Peyer's patch (tissue), 4 donors: ENCODE data around the gene UBE2M. TPM values are rescaled to one million over a fixed set of nuclear protein-coding genes. Genes with fewer than 3 reads are reported as not detected.
"Not testable (repeated sequence)": the region's sequence is repeated elsewhere in the genome, so short reads cannot be mapped to it uniquely, and the experiment has no call there.

Experiments
- DNase-seq, 3 donors: peaks; one replicate each; pipeline ENCODE4 v3.0.0-alpha.2; 2017 to 2019
- H3K27ac ChIP-seq, 4 donors: fragments of 200-600 bp; sonication (generic); one replicate each; pipeline ENCODE4 v1.5.1; 2016 to 2019
- H3K27me3 ChIP-seq, 2 donors: fragments of 200-600 bp; sonication (generic); one replicate each; pipeline ENCODE4 v1.5.1; 2019
- H3K36me3 ChIP-seq, 3 donors: fragments of 200-600 bp; sonication (generic); one replicate each; pipeline ENCODE4 v1.5.1; 2016 to 2019
- H3K4me1 ChIP-seq, 4 donors: fragments of 200-600 bp; sonication (generic); one replicate each; pipeline ENCODE4 v1.5.1; 2016 to 2019
- H3K4me3 ChIP-seq, 4 donors: fragments of 200-600 bp; sonication (generic); 1 replicate in 3 of 4; 2 replicates in 1 of 4; pipeline ENCODE4 v1.5.1; 2016 to 2019; ENCODE audit warnings: mild to moderate bottlenecking in 1 of 4
- H3K9me3 ChIP-seq, 4 donors: fragments of 200-600 bp; sonication (generic); one replicate each; pipeline ENCODE4 v1.5.1; 2016 to 2019; ENCODE audit warnings: mild to moderate bottlenecking in 1 of 4
- POLR2A ChIP-seq, 2 donors: fragments of 450-650 bp; IDR thresholded peaks; one replicate each; pipeline ENCODE4 v1.5.1; 2017; ENCODE audit warnings: antibody characterized with exemption in 2 of 2, mild to moderate bottlenecking in 2 of 2, moderate library complexity in 2 of 2
- total RNA-seq, 4 donors: library from RNA; depleted of rRNA; stranded (reverse); fragments of >200 nt; gene quantifications; one replicate each; pipeline ENCODE4 v1.1.0, GENCODE V29; 2016
- TF ChIP-seq, protein P1 (sequence below), 6 experiments: fragments of 450-650 bp in 4 of 6; fragments of 200-600 bp in 2 of 6; sonication (generic) in 1 of 6; IDR thresholded peaks; one replicate each; pipeline ENCODE4 v1.5.1; 2017 to 2019; ENCODE audit warnings: antibody characterized with exemption in 6 of 6, mild to moderate bottlenecking in 3 of 6, moderate library complexity in 1 of 6

The UBE2M gene
- total RNA-seq, 4 donors from 2014 or later = 10.2 to 37.1 (median 18.5) TPM

- peak in 2 of 3 donors; percentile 13 to 40 for DNase-seq
- Histone ChIP-seq H3K4me1 (peaks cover 0 to 10% (median 8%) of the 10 kb centered on the region in 4 donors), H3K9me3 (no peaks in the 10 kb centered on the region), H3K27me3 (no peaks in the 10 kb centered on the region), H3K36me3 (peaks cover 0 to 21% (median 0%) of the 10 kb centered on the region in 3 donors), H3K27ac (no peak overlapping the region), H3K4me3 (no peak overlapping the region)
- TF ChIP-seq, protein P1, sequence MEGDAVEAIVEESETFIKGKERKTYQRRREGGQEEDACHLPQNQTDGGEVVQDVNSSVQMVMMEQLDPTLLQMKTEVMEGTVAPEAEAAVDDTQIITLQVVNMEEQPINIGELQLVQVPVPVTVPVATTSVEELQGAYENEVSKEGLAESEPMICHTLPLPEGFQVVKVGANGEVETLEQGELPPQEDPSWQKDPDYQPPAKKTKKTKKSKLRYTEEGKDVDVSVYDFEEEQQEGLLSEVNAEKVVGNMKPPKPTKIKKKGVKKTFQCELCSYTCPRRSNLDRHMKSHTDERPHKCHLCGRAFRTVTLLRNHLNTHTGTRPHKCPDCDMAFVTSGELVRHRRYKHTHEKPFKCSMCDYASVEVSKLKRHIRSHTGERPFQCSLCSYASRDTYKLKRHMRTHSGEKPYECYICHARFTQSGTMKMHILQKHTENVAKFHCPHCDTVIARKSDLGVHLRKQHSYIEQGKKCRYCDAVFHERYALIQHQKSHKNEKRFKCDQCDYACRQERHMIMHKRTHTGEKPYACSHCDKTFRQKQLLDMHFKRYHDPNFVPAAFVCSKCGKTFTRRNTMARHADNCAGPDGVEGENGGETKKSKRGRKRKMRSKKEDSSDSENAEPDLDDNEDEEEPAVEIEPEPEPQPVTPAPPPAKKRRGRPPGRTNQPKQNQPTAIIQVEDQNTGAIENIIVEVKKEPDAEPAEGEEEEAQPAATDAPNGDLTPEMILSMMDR (IDR thresholded peaks at IDR 0.05) = no peak
- TF ChIP-seq POLR2A (IDR thresholded peaks at IDR 0.05) = no peak
These were observed 19.9 kb upstream of the UBE2M start for GRCh38 chr19:58578012-58578925.

- not testable (repeated sequence) for H3K27ac ChIP-seq, H3K27me3 ChIP-seq, H3K9me3 ChIP-seq, H3K4me1 ChIP-seq, H3K4me3 ChIP-seq
- DNase-seq = peak in 1 of 3 donors; percentile 19
- H3K36me3 ChIP-seq = peaks cover 0 to 14% (median 0%) of the 10 kb centered on the region in 3 donors
These were observed 19.2 kb upstream of the UBE2M start for GRCh38 chr19:58577581-58577980.

GRCh38 chr19:58575183-58576041, 17.0 kb upstream of the UBE2M start:
- peak; percentile 23 to 48 for TF ChIP-seq POLR2A (IDR thresholded peaks at IDR 0.05)
- TF ChIP-seq, protein P1 (IDR thresholded peaks at IDR 0.05) = peak in 1 of 6 experiments; percentile 21

GRCh38 chr19:58573658-58574164, 15.3 kb upstream of the UBE2M start:
- Histone ChIP-seq H3K27ac (peak overlapping the region; percentile 89 to 98 (median 96)), H3K36me3 (peaks cover 0 to 22% (median 0%) of the 10 kb centered on the region in 3 donors), H3K4me1 (peaks cover 0 to 12% (median 7%) of the 10 kb centered on the region in 4 donors), H3K4me3 (peak overlapping the region; percentile 53 to 76 (median 74)), H3K27me3 (no peaks in the 10 kb centered on the region), H3K9me3 (no peaks in the 10 kb centered on the region)
- no peak for DNase-seq
- no peak for TF ChIP-seq POLR2A (IDR thresholded peaks at IDR 0.05)
- TF ChIP-seq, protein P1 (IDR thresholded peaks at IDR 0.05) = peak in 1 of 6 experiments; percentile 0

More at GRCh38 chr19:58575183-58576041, 17.0 kb upstream of the UBE2M start:
- Histone ChIP-seq H3K4me3 (peak overlapping the region; percentile 69 to 83 (median 76)), H3K36me3 (peaks cover 0 to 9% (median 0%) of the 10 kb centered on the region in 3 donors), H3K4me1 (peaks cover 0 to 12% (median 7%) of the 10 kb centered on the region in 4 donors), H3K27ac (peak overlapping the region; percentile 81 to 90 (median 85)), H3K9me3 (no peaks in the 10 kb centered on the region), H3K27me3 (no peaks in the 10 kb centered on the region)
- peak; percentile 83 to 94 (median 92) for DNase-seq

DNA sequence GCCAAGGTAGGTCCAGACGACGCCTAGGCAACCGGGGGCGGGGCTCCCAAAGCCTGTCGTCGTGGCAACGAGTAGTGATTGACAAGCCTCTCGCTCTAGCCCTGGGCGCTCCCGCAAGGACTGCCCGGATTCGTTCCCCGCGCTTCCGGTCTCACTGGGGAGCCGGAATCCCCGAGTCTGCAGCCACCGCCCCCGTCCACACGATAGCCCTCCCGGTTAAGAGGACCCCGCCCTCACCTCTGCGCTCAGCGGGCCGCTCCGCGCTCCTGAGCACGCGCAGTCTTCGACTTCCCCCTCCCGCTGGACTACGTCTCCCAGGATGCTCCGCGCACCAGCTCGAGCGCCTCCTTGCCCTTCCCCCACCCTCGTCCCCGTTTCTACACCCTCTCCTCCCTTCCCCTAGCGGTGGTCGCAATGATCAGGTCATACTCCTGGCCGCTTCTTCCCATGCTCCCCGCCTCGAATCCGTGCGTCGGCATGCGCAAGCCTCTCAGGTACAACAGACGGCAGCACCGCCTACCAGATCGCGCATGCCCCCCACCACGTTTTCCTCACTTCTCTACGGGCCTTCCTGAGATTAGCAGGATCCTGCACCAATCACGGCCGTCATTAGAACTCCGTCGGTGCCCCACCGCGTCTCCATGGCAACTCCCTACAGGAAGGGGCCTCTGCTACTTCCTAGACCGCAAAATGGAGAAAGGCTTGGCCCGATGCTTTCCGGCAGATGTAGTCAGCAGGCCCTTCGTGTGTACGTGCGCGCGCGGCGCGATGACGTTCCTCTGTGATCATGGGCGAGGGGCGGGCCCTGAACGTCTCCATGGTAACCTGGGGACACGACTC, 14.6 kb upstream of the UBE2M start, which contains the start of gene MZF1:
TSS of gene MZF1 (minus strand) at position 518 of the 840 bp plus-strand sequence. CDS start 1,946 bp downstream, outside the sequence.
- DNase-seq = peak; percentile 99 to 100 (median 100)

More for the DNA sequence above, 14.6 kb upstream of the UBE2M start, which contains the start of gene MZF1:
- H3K27ac ChIP-seq = peak within 1 kb of the TSS; percentile 89 to 98 (median 96)
- no peaks in the 10 kb centered on the region for H3K9me3 ChIP-seq
- peak within 1 kb of the TSS; percentile 53 to 76 (median 74) for H3K4me3 ChIP-seq
- no peaks in the 10 kb centered on the region for H3K27me3 ChIP-seq
- peaks cover 0 to 12% (median 7%) of the 10 kb centered on the region in 4 donors for H3K4me1 ChIP-seq
- TF ChIP-seq POLR2A (IDR thresholded peaks at IDR 0.05) = peak in 1 of 2 donors; percentile 27
- TF ChIP-seq, protein P1 (IDR thresholded peaks at IDR 0.05) = peak in 3 of 6 experiments; percentile 39 to 50 (median 40)
- peaks cover 0 to 23% (median 0%) of the 10 kb centered on the region in 3 donors for H3K36me3 ChIP-seq
